Limb (tissue), 2 donors: Measurements from ENCODE around the gene JPH2.
A peak's percentile ranks its signal among the peaks of the same experiment; 100 is the strongest.
"Not testable (repeated sequence)": the region's sequence is repeated elsewhere in the genome, so short reads cannot be mapped to it uniquely, and the experiment has no call there.

Source experiments
- DNase-seq, 2 donors: peaks; one replicate each; pipeline ENCODE4 v3.0.0-alpha.2; 2016; ENCODE audit errors: extremely low spot score in 2 of 2

Gene JPH2

DNA sequence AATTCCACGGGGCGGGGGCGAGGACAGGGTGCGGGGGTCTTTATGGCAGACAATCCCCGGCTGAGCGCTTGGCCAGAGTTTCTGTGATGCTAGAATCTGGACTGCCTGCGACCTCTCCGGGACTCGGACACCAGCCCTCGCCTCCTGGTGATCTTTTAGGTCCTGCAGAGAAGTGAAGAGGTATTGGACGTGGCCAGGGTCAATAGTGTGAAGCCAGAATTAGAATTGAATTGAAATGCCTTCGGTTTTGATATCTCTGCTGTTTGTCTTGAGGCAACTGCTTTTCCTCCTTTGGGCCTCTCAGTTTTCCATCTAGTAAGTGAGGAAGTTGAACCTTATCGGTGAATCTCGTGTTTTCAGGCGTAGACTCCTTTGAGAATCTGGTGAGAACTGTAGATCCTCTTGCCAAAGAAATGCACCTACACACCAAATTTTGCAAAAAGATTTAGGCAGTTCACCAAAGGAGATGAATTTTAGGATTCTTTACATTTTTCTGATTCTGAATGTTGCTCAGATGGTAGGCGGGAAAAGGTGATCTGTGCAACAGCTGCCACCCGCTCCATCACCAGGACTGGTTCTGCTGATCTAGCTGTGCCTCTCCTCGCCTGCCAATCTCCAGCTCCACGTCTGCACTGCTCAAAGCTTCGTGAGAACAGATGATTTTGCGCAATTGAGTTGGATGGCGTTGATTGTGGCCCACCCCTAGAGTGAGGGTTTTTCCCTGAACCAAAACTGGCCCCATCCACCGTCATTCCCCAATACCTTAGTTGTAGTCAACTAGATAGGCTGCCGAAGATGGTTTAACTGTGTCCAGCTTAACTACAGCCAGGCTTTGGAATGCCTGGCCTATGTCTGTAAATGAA lies 24.4 kb upstream of the JPH2 start:
- DNase-seq, result no peak

DNA sequence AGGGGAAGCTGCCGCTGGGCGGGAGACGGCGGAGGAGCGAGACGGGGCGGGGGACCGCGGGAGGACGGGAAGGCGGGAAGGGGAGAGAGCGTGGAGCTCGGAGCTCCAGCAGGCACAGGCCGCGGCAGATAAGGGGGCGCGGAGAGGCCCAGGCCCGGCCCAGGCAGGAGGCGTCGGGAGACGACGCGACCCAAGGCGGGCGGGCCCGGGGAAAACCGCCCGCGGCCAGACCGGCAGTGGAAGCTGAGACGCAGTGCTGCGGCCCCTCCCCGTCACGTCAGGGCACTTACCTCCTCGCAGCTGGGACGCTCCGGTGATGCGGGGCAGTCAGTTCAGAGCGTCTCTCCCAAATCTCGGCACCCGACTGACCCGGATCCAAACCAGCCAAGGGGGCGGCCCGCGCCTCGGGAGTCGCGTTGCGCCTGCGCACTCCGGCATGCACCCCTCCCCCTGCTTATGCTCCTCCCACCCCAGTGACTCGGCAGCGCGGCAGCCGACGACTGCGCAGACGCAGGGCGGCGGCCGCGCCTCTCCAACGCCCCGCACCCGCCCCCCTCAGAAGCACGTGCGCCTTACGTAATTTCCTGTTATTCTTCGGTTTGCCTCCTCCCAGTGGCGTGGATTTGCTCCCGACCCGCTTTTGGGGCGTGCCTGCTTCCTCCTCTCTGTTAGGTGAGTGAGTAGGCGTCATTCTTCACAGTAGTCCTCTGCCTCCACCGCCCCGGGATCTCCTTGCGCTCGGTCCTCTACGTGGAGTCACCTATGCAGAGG lies 23.6 kb upstream of the JPH2 start, which contains the start of gene OSER1:
TSS of gene OSER1 (minus strand) at position 366 of the 771 bp plus-strand sequence. CDS start 3,814 bp downstream, outside the sequence.
- peak; percentile 96 to 99 for DNase-seq

DNA sequence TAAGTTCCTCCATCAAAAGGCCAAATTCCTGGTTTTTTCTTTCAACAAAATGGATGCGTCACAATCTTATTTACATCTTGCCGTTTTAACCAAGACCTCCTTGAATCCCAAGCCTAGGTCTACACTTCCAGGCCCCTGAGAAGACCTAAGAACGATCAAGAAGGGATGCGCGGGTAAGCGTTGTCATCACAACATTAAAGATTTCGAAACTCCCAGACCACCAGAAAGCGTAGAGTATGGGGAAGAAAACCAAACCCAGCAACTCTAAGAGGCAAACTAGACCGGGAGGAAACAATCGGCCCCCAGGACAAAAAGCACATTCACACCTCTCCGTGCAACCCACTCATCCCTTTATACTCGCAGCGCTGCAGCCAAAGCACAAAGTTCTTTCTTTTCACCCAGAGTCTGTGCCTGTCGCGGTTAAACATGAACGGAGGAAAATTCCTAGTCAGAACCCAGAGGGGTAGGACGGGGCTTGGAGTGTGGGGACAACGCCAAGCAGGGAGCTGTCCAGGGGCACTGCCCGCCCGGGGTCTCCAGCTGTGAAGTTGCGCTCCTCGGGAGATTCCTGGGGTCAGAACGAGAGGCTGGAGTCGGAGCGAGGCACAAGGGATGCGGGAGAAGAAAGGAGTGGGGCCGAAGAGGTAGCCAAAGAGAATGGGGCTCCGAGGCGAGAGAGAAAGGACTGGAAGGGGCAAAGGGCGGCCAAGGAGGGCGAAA lies 22.9 kb upstream of the JPH2 start:
- DNase-seq, result no peak

DNA sequence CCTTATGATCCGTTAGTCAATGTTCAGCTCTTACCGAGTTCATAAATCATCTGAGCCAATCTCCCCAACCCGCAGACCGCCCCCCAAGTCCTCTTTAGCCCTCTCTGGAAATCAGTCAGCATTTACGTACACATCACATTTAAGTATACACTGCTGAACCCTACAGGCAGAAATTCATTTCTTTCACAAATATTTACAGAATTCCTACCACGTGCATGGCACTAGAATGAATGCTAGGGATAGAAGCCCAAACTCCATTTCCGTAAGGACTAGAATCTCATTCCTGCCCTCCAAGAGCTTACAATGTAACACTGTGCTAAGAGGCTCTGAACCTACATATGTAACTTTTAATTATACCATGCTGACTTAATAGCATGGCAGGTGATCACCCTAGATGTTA lies 21.8 kb upstream of the JPH2 start:
- no peak for DNase-seq

DNA sequence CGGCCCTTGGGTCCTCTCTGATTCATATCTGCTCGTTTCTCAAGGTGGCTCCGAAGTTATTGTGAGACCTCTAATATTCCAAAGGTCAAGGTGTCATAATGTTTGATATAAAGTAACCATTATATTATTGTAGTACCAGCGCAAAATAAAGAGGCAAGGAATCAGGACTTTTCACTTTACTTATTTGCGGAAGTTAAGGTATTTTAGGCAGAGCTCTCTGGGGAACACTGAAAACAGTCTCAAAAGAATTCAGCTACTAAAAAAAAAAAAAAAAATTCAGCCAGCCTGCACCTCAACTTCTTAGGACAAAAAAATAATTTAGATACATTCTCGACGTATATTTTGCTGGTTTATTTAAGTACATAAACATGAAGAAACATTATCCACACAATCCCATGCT lies 21.2 kb upstream of the JPH2 start:
- DNase-seq, result no peak

DNA sequence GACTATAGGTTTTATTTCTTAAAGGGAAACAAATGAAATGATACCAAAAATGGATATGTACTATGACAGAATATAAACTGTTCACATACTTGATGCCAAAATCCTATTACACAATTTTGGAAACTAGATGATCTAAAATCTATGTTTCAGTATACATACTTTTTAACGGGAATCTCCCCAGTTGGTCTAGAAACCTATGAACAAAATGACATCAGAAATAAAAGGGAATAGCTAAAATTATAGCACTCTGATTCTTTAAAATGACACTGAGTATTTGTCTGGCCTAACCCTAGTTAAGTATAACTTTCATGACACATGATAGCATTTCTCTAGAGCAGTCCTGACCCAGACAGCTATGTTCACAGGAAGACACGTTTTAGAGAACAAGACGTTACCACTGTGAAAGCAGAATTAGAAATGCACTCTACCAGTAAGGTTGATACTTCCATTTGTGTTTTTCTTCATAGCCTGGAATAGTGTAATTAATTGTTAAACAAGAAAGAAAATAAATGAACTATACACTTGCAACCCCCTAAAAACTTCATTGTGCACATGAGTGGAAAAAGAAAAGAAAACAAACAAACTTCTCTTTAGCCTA lies 20.2 kb upstream of the JPH2 start:
- no peak for DNase-seq

DNA sequence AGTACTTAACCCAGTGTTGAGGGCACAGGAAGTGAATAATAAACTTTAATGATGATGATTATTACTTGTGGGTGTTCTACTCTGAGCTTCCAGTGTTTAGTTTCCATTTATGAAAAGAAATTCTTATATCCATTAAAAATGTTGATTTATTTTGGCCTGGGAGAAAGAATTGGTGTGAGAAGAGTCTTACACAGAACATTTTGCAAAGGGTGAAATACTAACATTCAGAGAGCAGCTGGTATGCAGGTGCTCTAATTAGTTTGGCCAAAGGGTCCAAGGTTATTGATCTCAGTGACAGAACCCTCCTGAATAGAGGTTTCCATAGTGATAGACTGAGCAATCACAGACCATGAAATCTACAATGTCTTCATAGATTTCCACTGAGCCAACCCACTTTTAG lies 19.1 kb upstream of the JPH2 start:
- no peak for DNase-seq

DNA sequence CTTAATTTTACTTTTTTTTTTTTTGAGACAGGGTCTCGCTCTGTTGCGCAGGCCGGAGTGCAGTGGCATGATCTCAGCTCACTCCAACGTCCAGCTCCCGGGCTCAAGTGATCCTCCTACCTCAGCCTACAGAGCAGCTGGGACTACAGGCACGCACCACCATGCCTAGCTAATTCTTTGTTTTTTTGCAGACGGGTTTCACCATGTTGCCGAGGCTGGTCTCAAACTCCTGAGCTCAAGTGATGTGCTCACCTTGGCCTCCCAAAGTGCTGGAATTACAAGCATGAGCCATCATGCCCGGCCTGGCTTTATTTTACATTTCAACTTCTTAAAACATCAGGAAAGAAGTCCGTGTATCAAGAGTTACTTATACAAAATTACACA lies 17.8 kb upstream of the JPH2 start:
- DNase-seq, result no peak

DNA sequence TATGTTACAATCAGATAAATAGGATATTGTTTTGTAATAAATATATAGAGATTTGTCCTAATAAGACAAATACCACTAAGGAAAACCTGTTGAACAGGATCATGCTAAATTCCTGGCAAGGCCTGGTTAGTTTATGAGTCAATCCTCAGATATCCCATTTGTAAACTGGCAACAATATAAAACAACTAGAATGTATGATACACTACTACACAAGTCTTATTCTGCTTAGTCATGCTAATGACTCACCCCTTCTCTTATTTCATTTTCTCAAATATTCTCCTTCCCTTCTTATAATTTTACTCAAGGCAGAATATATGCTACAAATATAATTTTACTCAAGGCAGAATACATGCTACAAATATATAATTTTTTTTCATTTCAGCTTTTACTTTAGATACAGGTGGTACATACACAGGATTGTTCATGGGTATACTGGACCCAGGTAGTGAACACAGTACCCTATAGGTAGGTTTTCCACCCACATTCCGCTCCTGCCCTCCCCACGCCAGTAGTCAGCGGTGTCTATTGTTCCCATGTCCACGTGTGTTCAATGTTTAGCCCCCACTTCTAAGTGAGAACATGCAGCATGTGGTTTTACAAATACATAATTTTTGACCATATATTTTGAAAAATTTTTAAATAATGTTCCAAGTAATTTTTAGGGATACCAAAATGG lies 17.3 kb upstream of the JPH2 start:
- no peak for DNase-seq

DNA sequence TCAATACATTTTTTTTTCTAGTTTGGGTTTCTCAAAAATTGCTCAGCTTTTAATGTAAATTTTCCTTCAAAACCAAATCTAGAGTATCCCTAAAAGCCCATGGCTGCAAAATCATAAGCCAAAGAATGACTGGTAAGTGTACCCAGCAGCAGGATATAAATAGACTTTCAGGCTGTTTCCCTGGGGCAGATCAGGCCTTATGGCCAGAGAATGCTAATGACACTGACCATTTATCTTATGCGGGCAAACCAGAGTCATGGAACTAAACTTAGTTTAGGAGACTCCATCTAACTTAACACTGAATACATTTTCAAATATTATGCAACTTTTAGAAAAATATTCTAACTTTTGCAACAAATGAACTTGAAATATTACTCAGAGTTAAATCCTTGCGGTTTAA lies 16.2 kb upstream of the JPH2 start:
- DNase-seq, result no peak

DNA sequence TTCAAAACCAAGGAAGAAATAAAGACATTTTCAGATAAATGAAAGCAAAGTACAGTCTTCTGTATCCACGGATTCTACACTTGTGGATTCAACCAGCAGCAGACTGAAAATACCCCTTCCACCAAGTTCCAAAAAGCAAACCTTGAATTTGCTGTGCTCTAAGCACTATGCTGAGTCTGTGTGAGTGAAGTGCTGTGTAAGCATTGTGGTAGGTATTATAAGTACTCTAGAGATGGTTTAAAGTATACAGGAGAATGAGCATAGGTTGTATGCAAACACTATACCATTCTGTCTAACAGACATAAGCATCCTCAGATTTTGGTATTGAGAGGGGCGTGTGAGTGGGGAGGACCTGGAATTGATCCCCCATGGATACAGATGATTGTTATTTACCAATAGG lies 14.0 kb upstream of the JPH2 start:
- no peak for DNase-seq

DNA sequence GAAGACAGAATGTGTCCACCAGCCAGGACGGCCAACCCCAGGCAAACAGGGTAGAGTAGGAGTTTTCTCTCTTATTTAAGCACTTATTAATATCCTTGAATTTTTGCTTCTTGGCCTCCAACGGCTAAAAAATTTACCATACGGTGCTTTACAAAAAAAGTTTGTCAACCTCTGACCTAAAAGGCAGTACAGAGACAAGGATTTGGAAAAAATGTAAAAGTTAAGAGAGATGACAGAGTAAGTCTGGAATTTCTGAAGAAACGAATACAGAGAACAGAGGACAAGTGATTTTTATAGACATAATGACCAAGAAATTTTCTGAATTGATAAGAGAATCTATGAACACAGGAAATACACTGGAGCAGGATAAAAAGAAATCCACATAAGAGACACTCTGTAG lies 13.4 kb upstream of the JPH2 start:
- DNase-seq, result no peak

DNA sequence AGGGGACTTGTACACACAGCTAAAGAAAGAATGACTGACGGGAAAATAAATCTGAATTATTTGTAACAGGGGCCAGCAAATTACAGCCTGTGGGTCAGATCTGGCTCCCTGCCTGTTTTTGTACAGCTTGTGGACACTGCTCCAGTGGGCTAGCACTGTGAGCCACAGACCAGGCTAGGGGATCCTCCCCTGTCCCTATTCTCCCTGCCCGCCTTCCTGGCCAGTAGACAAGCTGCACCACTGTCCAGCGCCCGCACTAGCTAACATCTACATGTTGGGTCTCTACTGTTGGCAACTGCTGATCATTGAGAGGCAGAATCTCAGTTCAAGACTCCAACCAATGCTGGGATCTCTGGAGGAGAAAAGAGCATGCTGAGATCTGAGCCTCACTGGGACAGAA lies 12.9 kb upstream of the JPH2 start:
- DNase-seq, result no peak

DNA sequence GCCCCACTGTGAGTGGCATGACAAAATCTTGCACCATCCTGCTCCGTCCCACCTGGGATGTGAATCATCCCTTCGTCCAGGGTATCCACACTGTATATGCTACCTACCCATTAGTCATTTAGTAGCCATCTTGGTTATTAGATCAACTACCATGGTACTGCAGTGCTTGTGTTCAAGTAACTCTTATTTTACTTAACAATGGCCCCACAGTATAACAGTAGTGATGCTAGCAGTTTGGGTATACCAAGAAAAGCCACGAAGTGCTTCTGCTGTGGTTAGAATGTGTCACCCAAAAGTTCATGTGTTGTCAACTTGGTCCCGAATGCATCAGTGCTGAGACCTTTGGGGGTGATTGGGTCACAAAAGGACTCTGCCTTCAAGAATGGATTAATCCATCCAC lies 11.9 kb upstream of the JPH2 start:
- no peak for DNase-seq

DNA sequence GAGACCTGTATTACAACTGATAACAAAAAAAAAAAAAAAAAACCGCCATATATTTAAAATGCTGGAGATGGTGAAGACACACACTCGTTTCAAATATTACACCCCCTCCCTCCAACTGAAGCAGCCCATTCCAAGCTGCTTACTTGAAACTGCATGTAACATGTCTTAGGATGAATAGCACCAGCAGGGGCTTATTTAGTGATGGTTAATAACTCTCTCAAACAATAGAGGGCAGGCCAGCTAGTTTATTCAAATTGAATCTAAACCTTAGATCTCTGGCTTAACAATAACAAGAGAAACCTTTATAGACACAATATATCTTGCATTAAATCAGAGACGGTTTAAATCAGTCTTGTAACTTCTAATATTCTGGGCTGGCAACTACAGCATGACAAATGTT lies 9.3 kb upstream of the JPH2 start:
- DNase-seq, result no peak

DNA sequence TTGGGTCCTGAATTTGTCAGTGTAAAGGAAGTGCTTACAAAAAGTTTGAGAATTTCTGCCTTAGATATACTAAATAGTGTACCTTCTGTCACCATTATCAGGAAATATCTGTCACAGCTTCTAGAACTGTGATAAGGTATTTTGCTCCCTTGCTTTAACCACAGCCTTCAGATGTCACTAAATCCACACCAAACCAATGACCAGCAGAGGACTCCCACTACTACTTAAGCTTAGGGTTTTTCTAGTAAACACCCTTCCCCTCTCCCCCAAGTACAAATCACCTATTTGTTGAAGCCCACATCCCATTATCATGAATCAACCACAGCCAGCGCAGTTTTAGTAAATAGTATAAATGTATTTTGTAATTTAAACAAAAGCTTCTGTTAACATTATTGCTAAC lies 8.6 kb upstream of the JPH2 start:
- DNase-seq, result no peak

DNA sequence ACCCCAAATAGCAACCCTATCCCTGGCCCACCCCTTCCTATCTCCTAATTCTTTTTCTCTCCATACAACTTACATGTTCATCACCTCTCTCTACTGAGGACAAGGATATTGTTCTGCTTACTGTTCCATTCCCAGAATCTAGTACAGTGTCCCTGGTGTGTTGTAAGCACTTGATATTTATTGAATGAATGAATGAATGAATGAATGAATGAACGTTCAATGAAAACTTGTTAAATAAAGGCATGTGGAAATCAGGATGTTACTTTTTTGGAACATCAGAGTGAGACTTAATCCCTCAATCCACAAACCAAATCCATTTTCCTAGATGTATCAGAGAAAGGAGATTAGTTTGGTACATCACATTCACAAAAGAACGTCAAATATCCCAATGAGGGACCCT lies 6.8 kb upstream of the JPH2 start:
- no peak for DNase-seq

DNA sequence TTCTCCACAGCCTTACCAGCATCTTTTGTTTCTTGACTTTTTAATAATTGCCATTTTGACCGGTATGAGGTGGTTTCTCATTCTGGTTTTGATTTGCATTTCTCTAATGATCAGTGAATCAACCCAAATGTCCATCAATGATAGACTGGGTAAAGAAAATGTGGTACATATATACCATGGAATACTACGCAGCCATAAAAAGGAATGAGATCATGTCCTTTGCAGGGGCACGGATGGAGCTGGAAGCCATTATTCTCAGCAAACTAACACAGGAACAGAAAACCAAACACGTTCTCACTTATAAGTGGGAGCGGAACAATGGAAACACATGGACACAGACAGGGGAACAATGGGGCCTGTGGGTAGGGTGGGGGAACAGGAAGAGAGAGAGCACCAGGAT lies 4.7 kb upstream of the JPH2 start:
- DNase-seq, result not testable (repeated sequence)

DNA sequence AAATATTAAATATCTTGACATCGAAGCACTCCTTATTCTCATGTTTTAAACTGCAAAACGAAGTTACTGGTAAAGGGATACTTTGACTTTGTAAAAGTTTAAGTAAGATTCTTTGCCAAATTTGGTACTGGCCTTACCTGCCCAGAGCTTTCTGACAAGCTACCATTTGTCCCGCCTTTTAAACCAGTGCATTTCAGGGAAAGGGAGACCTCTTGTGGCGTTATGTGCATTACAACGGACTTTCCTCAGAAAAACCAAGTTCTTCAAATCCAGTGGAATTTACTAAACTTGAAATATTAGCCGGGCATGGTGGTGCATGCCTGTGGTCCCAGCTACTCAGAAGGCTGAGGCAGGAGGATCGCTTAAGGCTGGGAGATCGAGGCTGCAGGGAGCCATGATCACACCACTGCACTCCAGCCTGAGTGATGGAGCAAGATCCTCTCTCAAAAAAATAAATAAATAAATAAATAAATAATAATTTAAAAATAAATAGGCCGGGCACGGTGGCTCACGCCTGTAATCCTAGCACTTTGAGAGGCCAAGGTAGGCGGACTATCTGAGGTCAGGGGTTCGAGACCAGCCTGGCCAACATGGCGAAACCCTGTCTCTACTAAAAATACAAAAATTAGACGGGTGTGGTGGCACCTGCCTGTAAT lies 3.3 kb upstream of the JPH2 start:
- DNase-seq, result peak; percentile 75 to 77

DNA sequence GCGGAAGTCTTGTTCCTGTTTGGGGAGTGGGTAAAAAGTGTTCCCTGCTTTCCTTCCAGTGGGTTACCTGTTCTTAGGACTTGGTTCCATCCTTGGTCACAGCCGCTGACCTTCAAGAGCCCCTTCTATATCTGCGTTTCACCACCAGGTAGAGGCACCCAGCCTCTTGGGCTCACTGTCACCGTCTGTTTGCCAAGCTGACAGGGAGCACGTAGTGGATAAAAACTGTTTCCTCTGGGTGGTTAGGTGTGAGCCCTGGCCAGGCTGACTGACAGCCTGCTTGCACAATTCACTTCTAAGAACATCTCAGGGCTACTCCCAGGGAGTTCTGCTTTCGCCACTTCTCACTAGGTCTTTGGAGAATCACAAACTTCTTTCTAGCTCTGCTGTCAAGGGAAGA lies 1.8 kb upstream of the JPH2 start:
- no peak for DNase-seq
